HuH-7 (cell line): Measurements from ENCODE around the gene ANGPTL2.
"Not testable (repeated sequence)": the region's sequence is repeated elsewhere in the genome, so short reads cannot be mapped to it uniquely, and the experiment has no call there.

Source experiments
- DNase-seq: peaks from one replicate; pipeline ENCODE4 v3.0.0; 2011; ENCODE audit warnings: low spot score

ANGPTL2 gene

GRCh38 chr9:127155314-127155960, 33.0 kb upstream of the ANGPTL2 start:
- DNase-seq = no peak

- no peak for DNase-seq
These were observed 32.2 kb upstream of the ANGPTL2 start for GRCh38 chr9:127154390-127155191.

- DNase-seq = no peak
These were observed 31.6 kb upstream of the ANGPTL2 start for GRCh38 chr9:127154003-127154389.

- DNase-seq = no peak
These were observed 31.1 kb upstream of the ANGPTL2 start for GRCh38 chr9:127153501-127153900.

- no peak for DNase-seq
These were observed 27.3 kb upstream of the ANGPTL2 start for GRCh38 chr9:127149463-127150390.

- no peak for DNase-seq
These were observed 26.6 kb upstream of the ANGPTL2 start for GRCh38 chr9:127149010-127149409.

GRCh38 chr9:127148014-127148413, 25.6 kb upstream of the ANGPTL2 start:
- no peak for DNase-seq

- DNase-seq = no peak
These were observed 24.8 kb upstream of the ANGPTL2 start for GRCh38 chr9:127147251-127147650.

GRCh38 chr9:127146841-127147240, 24.4 kb upstream of the ANGPTL2 start:
- DNase-seq = not testable (repeated sequence)

GRCh38 chr9:127144670-127145445, 22.4 kb upstream of the ANGPTL2 start:
- DNase-seq = no peak

- DNase-seq = no peak
These were observed 21.6 kb upstream of the ANGPTL2 start for GRCh38 chr9:127143920-127144465.

GRCh38 chr9:127142931-127143464, 20.6 kb upstream of the ANGPTL2 start:
- no peak for DNase-seq

- DNase-seq = no peak
These were observed 19.9 kb upstream of the ANGPTL2 start for GRCh38 chr9:127142291-127142690.

- no peak for DNase-seq
These were observed 18.6 kb upstream of the ANGPTL2 start for GRCh38 chr9:127140842-127141675.

- DNase-seq = no peak
These were observed 17.7 kb upstream of the ANGPTL2 start for GRCh38 chr9:127140181-127140580.

GRCh38 chr9:127139775-127140174, 17.3 kb upstream of the ANGPTL2 start:
- DNase-seq = no peak

GRCh38 chr9:127139071-127139731, 16.8 kb upstream of the ANGPTL2 start:
- no peak for DNase-seq

GRCh38 chr9:127138444-127138843, 16.0 kb upstream of the ANGPTL2 start:
- no peak for DNase-seq

GRCh38 chr9:127137640-127138360, 15.4 kb upstream of the ANGPTL2 start:
- DNase-seq = no peak
